ENCODE results near the gene PLCH1. TPM values are rescaled to one million over a fixed set of nuclear protein-coding genes. Genes with fewer than 3 reads are reported as not detected.
A peak's percentile ranks its signal among the peaks of the same experiment; 100 is the strongest.

Gene PLCH1
- total RNA-seq, 4 donors from 2014 or later, result 0.68 to 1.2 (median 0.87) TPM

DNA sequence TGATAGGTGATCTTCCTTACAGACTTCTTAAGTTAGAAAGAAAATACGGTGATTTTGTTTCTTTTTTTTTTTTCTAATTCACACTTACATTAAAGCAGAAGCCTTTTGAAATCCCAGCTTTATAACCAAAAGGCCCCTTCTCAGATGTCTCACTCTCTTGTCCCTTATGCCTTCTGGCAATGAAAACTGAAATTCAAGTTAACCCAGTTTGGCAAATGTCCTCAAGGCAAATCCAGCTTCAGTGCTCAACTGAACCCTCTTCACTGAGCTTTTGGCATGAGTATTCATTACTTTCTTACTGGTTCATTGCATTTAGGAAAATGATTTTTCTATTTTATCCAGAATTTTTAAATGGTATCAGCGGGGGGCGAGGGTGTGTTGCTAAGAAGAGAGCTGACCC lies 17.0 kb downstream of the PLCH1 start:
- Histone ChIP-seq H3K4me1 (no peaks in the 10 kb centered on the region), H3K27me3 (peaks cover 5% of the 10 kb centered on the region), H3K4me3 (no peak overlapping the region), H3K27ac (no peak overlapping the region), H3K9me3 (no peaks in the 10 kb centered on the region), H3K36me3 (no peaks in the 10 kb centered on the region)
- DNase-seq (ENCODE audit: low spot score in 2 of 2), result no peak
- TF ChIP-seq, protein P1, sequence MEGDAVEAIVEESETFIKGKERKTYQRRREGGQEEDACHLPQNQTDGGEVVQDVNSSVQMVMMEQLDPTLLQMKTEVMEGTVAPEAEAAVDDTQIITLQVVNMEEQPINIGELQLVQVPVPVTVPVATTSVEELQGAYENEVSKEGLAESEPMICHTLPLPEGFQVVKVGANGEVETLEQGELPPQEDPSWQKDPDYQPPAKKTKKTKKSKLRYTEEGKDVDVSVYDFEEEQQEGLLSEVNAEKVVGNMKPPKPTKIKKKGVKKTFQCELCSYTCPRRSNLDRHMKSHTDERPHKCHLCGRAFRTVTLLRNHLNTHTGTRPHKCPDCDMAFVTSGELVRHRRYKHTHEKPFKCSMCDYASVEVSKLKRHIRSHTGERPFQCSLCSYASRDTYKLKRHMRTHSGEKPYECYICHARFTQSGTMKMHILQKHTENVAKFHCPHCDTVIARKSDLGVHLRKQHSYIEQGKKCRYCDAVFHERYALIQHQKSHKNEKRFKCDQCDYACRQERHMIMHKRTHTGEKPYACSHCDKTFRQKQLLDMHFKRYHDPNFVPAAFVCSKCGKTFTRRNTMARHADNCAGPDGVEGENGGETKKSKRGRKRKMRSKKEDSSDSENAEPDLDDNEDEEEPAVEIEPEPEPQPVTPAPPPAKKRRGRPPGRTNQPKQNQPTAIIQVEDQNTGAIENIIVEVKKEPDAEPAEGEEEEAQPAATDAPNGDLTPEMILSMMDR (IDR thresholded peaks at IDR 0.05), result no peak
- no peak for TF ChIP-seq POLR2A (IDR thresholded peaks at IDR 0.05)
- TF ChIP-seq EP300 (IDR thresholded peaks at IDR 0.05), result no peak
- TF ChIP-seq POLR2AphosphoS5 (IDR thresholded peaks at IDR 0.05), result no peak
- WGBS, result 70% methylated on average over 3 of the region's 3 CpGs

DNA sequence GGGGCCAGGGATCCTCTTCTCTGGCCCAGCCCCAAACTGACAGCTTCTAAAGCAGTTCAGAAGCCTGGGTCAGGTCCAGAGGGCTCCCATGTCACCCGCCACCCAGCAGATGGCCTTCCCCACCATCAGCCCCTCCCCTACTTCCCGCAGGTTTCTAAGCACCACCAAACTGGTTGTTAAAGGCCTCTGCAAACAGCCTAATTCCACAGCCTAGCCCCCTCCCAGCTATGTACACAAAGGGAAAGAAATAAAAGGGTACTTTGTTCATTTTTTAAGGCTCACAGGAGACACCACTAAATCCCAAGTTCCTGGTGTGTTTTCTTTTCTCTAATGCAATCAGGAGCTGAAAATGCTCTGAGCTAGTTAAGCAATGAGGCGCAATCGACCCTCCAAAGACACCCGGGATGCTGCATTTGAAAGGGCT lies 30.6 kb downstream of the PLCH1 start:
- Histone ChIP-seq H3K36me3 (no peaks in the 10 kb centered on the region), H3K27me3 (no peaks in the 10 kb centered on the region), H3K4me3 (no peak overlapping the region), H3K4me1 (no peaks in the 10 kb centered on the region), H3K9me3 (peaks cover 6% of the 10 kb centered on the region), H3K27ac (no peak overlapping the region)
- WGBS, result 61% methylated on average over 5 of the region's 5 CpGs
- DNase-seq (ENCODE audit: low spot score in 2 of 2), result no peak
- TF ChIP-seq POLR2AphosphoS5 (IDR thresholded peaks at IDR 0.05) (no peak), POLR2A (IDR thresholded peaks at IDR 0.05) (no peak), EP300 (IDR thresholded peaks at IDR 0.05) (no peak)
- TF ChIP-seq, protein P1 (IDR thresholded peaks at IDR 0.05), result no peak

DNA sequence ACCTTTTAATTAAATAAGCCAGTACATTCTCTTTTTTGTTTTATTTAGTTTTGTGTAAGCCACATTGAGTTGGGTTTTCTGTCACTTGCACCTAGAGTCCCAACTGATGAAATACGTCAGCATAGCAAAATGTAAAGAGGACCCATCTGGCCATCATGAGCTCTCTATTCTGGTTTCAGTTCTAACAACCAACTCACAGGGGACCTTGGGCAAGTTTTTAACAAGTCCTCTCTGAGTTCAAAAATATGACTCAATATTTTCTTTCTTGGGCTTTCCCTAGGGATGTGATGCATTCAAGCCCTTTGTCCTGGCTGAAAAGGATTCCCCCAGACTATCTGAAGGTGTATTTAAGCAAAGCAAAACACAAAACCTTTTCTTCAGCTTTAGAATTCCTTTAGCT lies 32.9 kb downstream of the PLCH1 start:
- H3K36me3 ChIP-seq, result no peaks in the 10 kb centered on the region
- no peak for DNase-seq (ENCODE audit: low spot score in 2 of 2)
- H3K9me3 ChIP-seq, result no peaks in the 10 kb centered on the region
- 83% methylated on average over 1 of the region's 1 CpG for WGBS
- no peak overlapping the region for H3K27ac ChIP-seq
- no peak overlapping the region for H3K4me3 ChIP-seq
- H3K4me1 ChIP-seq, result no peaks in the 10 kb centered on the region
- no peaks in the 10 kb centered on the region for H3K27me3 ChIP-seq
- TF ChIP-seq POLR2A (IDR thresholded peaks at IDR 0.05) (no peak), POLR2AphosphoS5 (IDR thresholded peaks at IDR 0.05) (no peak), EP300 (IDR thresholded peaks at IDR 0.05) (no peak)
- TF ChIP-seq, protein P1 (IDR thresholded peaks at IDR 0.05), result no peak

DNA sequence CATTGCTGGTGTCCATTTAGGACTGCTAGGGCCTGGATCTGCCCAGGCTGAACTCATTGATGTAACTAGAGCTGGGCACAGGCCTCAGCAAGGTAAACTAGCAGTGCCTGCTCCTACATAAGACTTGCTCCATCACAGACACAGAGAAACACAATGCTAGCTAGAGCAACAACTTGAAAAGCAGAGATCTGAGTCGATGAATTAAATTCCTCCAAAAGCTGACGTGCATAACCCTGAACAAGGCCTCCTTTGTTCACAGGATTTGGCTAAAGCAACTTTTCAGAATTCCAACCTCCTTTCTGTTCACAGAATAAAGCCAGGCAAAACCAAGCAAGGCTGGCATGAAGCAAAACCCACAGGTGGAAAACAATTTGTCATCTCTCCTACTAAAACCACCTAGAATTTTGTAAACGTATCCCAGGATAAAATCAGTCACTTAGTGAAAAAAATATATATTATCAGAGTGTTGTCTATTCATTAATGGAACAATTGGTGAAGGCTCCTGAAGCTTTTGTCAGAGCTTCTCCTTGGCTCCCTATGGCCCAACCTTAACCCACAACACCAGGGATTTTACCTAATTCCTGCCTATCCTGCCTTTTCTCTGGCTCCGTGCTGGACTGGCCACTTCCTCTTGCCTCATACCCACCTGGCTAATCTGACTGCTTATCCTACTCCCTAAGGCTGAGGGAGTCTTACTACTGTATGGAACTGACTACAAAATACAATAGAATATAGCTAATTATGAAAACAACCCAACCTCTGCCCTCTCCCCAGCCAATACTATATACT lies 39.9 kb downstream of the PLCH1 start:
- no peak overlapping the region for H3K4me3 ChIP-seq
- H3K27ac ChIP-seq, result peak overlapping the region; percentile 9
- H3K9me3 ChIP-seq, result no peaks in the 10 kb centered on the region
- H3K4me1 ChIP-seq, result peaks cover 3% of the 10 kb centered on the region
- TF ChIP-seq, protein P1 (IDR thresholded peaks at IDR 0.05), result no peak
- TF ChIP-seq POLR2A (IDR thresholded peaks at IDR 0.05) (no peak), EP300 (IDR thresholded peaks at IDR 0.05) (no peak), POLR2AphosphoS5 (IDR thresholded peaks at IDR 0.05) (no peak)
- DNase-seq (ENCODE audit: low spot score in 2 of 2), result no peak
- no peaks in the 10 kb centered on the region for H3K36me3 ChIP-seq
- no peaks in the 10 kb centered on the region for H3K27me3 ChIP-seq
- 70% methylated on average over 4 of the region's 4 CpGs for WGBS

DNA sequence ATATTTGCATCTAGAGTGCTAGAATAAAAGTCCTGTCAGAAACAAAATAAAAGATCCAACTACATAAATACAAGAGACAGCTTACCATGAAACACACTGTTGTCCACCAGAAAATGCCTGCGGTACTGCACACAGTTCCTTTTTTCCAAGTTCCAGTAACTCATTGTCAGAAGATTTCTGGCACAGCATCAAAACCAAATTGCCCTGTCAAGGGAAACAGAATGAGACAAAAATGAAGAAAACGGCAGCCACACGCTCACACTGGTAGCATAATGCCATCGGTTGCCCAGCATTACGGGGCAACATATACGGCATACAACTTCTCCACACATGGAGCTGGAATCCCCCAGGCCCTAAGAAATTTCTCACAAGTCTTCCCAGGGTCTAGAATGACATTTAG lies 40.8 kb downstream of the PLCH1 start:
- H3K27ac ChIP-seq, result no peak overlapping the region
- no peak for DNase-seq (ENCODE audit: low spot score in 2 of 2)
- H3K27me3 ChIP-seq, result no peaks in the 10 kb centered on the region
- TF ChIP-seq, protein P1 (IDR thresholded peaks at IDR 0.05), result no peak
- TF ChIP-seq POLR2A (IDR thresholded peaks at IDR 0.05), result no peak
- TF ChIP-seq EP300 (IDR thresholded peaks at IDR 0.05), result no peak
- TF ChIP-seq POLR2AphosphoS5 (IDR thresholded peaks at IDR 0.05), result no peak
- H3K9me3 ChIP-seq, result no peaks in the 10 kb centered on the region
- peaks cover 3% of the 10 kb centered on the region for H3K4me1 ChIP-seq
- no peaks in the 10 kb centered on the region for H3K36me3 ChIP-seq
- WGBS, result 72% methylated on average over 6 of the region's 6 CpGs
- no peak overlapping the region for H3K4me3 ChIP-seq
